GM23248 (cell line): Measurements from ENCODE around the gene RABL6. TPM values are rescaled to one million over a fixed set of nuclear protein-coding genes. Genes with fewer than 3 reads are reported as not detected.

Source experiments
- DNase-seq: peaks from one replicate; pipeline ENCODE4 v3.0.0-alpha.2; 2015
- H2AFZ ChIP-seq: fragments of 200-600 bp; sonication (generic); 2 replicates; pipeline ENCODE4 v1.6.1; 2016; ENCODE audit warnings: antibody characterized with exemption
- H3F3A ChIP-seq: fragments of 200-600 bp; sonication (generic); 2 replicates; pipeline ENCODE4 v1.6.1; 2016; ENCODE audit warnings: mild to moderate bottlenecking, antibody characterized with exemption, mixed run types; ENCODE audit not compliant: insufficient read depth
- H3K27ac ChIP-seq: fragments of 200-600 bp; sonication (generic); 2 replicates; pipeline ENCODE4 v1.5.1; 2016; ENCODE audit warnings: mild to moderate bottlenecking
- H3K27me3 ChIP-seq: fragments of 200-600 bp; sonication (generic); replicated peaks from 2 replicates; pipeline ENCODE4 v1.6.1; 2016; ENCODE audit warnings: mild to moderate bottlenecking; ENCODE audit not compliant: insufficient read depth
- H3K36me3 ChIP-seq: fragments of 200-600 bp; sonication (generic); 2 replicates; pipeline ENCODE4 v1.6.1; 2016; ENCODE audit warnings: low read depth, mild to moderate bottlenecking
- H3K4me1 ChIP-seq: fragments of 200-600 bp; sonication (generic); 2 replicates; pipeline ENCODE4 v1.6.1; 2016; ENCODE audit warnings: mild to moderate bottlenecking; ENCODE audit not compliant: insufficient read depth
- H3K4me2 ChIP-seq: fragments of 200-600 bp; sonication (generic); one replicate; pipeline ENCODE4 v1.6.1; 2016; ENCODE audit warnings: mild to moderate bottlenecking; ENCODE audit not compliant: unreplicated experiment
- H3K4me3 ChIP-seq: fragments of 200-600 bp; sonication (generic); 2 replicates; pipeline ENCODE4 v1.5.1; 2016; ENCODE audit warnings: mild to moderate bottlenecking
- H3K79me2 ChIP-seq: fragments of 200-600 bp; sonication (generic); 2 replicates; pipeline ENCODE4 v1.6.1; 2016; ENCODE audit warnings: mild to moderate bottlenecking; ENCODE audit not compliant: insufficient read depth
- H3K9ac ChIP-seq: fragments of 200-600 bp; sonication (generic); 2 replicates; pipeline ENCODE4 v1.6.1; 2016; ENCODE audit warnings: mild to moderate bottlenecking
- H3K9me2 ChIP-seq: fragments of 200-600 bp; sonication (generic); 2 replicates; pipeline ENCODE4 v1.6.1; 2016; ENCODE audit warnings: mixed run types, mild to moderate bottlenecking, moderate library complexity; ENCODE audit not compliant: insufficient read depth
- H3K9me3 ChIP-seq: fragments of 200-600 bp; sonication (generic); one replicate; pipeline ENCODE4 v1.6.1; 2017; ENCODE audit warnings: low read depth
- H4K20me1 ChIP-seq: fragments of 200-600 bp; sonication (generic); 2 replicates; pipeline ENCODE4 v1.6.0; 2016; ENCODE audit not compliant: insufficient read depth
- EZH2 ChIP-seq: fragments of 200-600 bp; sonication (generic); IDR thresholded peaks from 2 replicates; pipeline ENCODE4 v1.6.1; 2018; ENCODE audit warnings: antibody characterized with exemption, mild to moderate bottlenecking; ENCODE audit not compliant: insufficient read depth, poor library complexity, severe bottlenecking
- EZH2phosphoT487 ChIP-seq: fragments of 200-600 bp; sonication (generic); IDR thresholded peaks from 2 replicates; pipeline ENCODE4 v1.6.1; 2018; ENCODE audit warnings: antibody characterized with exemption, moderate library complexity, mild to moderate bottlenecking, low read depth; ENCODE audit not compliant: insufficient read depth
- WGBS, 2 experiments: methylation state at CpG; one replicate each; pipeline ENCODE4 v1.1.6; 2015 to 2017; ENCODE audit warnings: low lambda C conversion rate in 2 of 2, low coverage in 1 of 2; ENCODE audit errors: missing lambda C conversion rate in 2 of 2; 5-methylcytosine and 5-hydroxymethylcytosine counted together
- in situ Hi-C: fragments of 300-500 bp; cut with MboI; formaldehyde crosslinking; loops from 2 replicates; pipeline ENCODE4 v1.15.0; 2020
- polyA plus RNA-seq: library from polyadenylated mRNA; unstranded; fragments of >200 nt; fragmentation: Nextera tagmentation; extraction: Ambion mirVana; gene quantifications from 2 replicates; pipeline ENCODE4 v1.2.1, GENCODE V29; 2016
- total RNA-seq: library from RNA; depleted of rRNA; stranded (reverse); fragments of >200 nt; shearing (Covaris generic); gene quantifications from 2 replicates; pipeline ENCODE4 v1.2.3, GENCODE V29; 2014

The RABL6 gene
- total and polyA plus RNA-seq, 2 experiments from 2014 or later = 22.0 to 81.1 TPM

DNA sequence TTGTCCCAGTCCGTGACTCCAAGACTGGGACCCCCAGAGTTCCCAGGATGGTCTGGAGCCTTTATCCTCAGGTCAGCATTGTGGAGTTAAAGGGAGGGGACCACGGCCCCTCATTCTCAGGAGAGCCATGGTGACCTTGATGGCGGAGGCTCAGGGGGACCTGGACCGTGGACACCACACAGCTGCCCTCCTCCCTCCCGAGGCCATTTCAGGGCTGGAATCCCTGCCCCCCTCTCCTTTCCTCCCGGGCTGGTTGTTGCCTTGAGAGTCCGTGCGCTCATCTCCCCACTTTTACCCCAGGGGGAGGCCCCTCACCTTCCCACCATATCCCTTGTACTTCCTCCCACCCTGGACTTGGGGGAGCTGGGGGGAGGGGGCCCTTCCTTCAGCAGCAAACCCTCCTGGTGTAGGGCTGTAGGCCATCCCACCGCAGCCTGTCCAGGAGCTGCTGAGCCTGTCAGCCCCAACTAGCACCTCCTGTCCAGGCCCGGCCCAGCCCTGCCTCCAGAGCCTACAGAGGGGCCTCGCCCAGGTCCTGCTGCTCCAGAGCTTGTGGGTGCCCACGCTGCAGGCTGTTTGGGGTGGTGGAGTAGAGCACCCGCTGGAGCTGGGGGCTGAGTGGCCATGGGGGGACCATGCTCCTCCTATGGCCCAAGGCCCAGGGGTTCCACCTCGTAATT lies 20.2 kb downstream of the RABL6 start:
- Histone ChIP-seq H2AFZ (no peak overlapping the region), H3K4me1 (no peaks in the 10 kb centered on the region), H3K36me3 (no peaks in the 10 kb centered on the region), H3K9me3 (no peaks in the 10 kb centered on the region), H3K27ac (no peak overlapping the region), H3K9ac (no peak overlapping the region), H3K9me2 (no peaks in the 10 kb centered on the region), H3K4me3 (no peak overlapping the region), H3F3A (no peaks in the 10 kb centered on the region), H4K20me1 (no peaks in the 10 kb centered on the region), H3K79me2 (no peaks in the 10 kb centered on the region), H3K4me2 (no peak overlapping the region), H3K27me3 (no peaks in the 10 kb centered on the region)
- TF ChIP-seq EZH2phosphoT487 (no peak), EZH2 (no peak)
- WGBS, 2 experiments = 95 to 97% methylated on average over 12 to 14 of the region's 14 CpGs
- DNase-seq = no peak
- in situ Hi-C loops = no loop called here

DNA sequence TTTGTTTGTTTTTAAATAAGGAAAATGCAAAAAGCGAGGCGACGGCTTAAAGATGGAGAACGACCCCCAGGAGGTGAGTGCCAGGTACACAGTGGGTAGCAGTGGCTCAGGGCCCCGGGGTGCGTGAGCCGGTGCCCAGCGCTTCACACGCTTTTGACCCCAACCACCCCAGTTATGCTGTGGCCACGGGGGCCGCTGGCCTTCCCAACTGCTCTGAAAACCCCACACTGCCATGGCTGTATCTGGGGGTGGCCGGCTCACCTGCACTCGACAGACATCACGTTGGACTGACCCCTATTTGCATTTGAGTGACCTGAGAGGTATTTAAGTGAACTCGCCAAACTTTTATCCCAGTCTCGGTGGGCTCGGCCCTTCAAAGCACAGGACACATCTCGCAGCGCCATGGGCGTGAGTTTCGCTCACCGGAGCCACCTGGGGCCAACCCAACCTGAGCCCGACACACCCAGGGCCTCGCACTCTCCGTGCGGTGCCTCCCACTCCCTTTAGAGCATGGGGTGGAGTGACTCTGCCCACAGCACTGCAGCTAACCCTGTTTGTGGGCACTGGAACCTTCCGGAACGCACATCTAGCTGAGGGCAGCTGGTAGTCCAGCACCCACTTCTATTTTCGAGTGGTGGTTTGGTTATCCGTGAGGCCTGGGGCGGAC lies 20.9 kb downstream of the RABL6 start:
- 92 to 94% methylated on average over 31 of the region's 31 CpGs for WGBS, 2 experiments
- no peak overlapping the region for H2AFZ ChIP-seq
- DNase-seq = no peak
- H3K27ac ChIP-seq = no peak overlapping the region
- H3K36me3 ChIP-seq = no peaks in the 10 kb centered on the region
- no peaks in the 10 kb centered on the region for H3K27me3 ChIP-seq
- H3K9me2 ChIP-seq = no peaks in the 10 kb centered on the region
- no peaks in the 10 kb centered on the region for H3K9me3 ChIP-seq
- no peaks in the 10 kb centered on the region for H3K4me1 ChIP-seq
- TF ChIP-seq EZH2phosphoT487 (no peak), EZH2 (no peak)
- in situ Hi-C loops = no loop called here
- H4K20me1 ChIP-seq = no peaks in the 10 kb centered on the region
- no peak overlapping the region for H3K9ac ChIP-seq
- H3K4me2 ChIP-seq = no peak overlapping the region
- H3F3A ChIP-seq = no peaks in the 10 kb centered on the region
- no peak overlapping the region for H3K4me3 ChIP-seq
- no peaks in the 10 kb centered on the region for H3K79me2 ChIP-seq

DNA sequence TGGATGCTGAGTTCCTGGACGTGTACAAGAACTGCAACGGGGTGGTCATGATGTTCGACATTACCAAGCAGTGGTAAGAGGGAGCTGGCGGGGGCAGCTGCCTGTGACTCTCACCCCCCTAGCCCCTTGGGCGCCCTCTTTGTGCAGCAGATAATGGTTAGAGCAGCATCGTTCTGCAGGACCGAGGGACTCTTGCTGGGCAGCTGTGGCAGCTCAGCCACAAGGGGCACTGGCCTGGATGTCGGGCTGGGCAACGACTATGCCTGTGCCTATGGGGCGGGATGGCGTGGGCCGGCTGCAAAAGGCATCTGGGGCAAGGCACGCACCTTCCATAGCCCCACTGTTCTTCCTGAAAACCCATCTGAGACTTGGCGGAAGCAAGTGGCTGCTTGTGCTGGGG lies 21.7 kb downstream of the RABL6 start:
- no peak overlapping the region for H2AFZ ChIP-seq
- no peaks in the 10 kb centered on the region for H4K20me1 ChIP-seq
- no peak overlapping the region for H3K9ac ChIP-seq
- H3K27ac ChIP-seq = no peak overlapping the region
- 89 to 91% methylated on average over 14 of the region's 14 CpGs for WGBS, 2 experiments
- no peak for DNase-seq
- no peaks in the 10 kb centered on the region for H3K9me3 ChIP-seq
- in situ Hi-C loops = no loop called here
- no peak for TF ChIP-seq EZH2
- no peak for TF ChIP-seq EZH2phosphoT487
- H3K4me2 ChIP-seq = no peak overlapping the region
- H3F3A ChIP-seq = no peaks in the 10 kb centered on the region
- no peaks in the 10 kb centered on the region for H3K36me3 ChIP-seq
- H3K79me2 ChIP-seq = no peaks in the 10 kb centered on the region
- no peaks in the 10 kb centered on the region for H3K27me3 ChIP-seq
- no peaks in the 10 kb centered on the region for H3K9me2 ChIP-seq
- no peaks in the 10 kb centered on the region for H3K4me1 ChIP-seq
- H3K4me3 ChIP-seq = no peak overlapping the region

DNA sequence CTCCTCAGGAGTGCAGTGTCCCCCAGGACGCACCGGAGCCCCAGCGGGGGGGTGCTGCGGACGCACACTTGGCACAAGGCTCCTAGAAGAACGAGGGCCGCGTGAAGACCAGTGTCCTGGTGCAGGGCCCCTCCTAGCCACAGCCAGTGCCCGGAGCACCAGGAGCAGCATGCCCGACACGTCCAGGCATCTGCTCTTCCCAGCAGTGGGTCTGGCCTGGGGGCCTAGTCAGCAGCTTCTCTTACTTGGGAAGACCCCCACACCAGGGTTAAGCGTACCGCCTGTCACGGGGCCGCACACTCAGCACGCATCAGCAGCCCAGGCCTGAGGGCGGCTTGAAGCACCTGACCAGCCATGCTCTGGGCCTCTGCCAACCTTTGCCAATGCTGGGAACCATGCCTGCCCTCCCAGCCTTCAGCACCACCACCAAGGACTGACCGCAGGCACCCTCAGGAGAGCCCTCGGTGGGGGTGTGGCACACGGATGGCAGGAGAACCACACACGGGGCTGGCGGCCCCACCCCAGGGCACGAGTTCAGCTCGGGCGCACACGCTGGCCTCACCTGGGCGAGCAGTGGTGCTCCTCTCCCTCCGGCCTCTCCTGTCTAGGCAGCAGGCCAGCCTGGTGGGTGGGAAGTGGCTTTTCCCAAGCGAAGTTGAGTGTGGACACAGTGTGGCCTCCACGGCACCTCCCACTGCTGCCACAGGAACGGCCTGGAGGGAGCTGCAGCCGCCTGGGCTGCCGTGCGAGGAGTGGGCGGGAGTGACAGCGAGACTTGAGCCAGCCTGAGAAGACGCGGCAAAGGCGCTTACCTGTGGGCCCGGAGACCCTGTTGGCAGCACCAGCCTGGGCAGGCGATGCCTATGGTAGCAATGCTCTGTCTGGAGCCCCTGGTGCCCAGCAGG lies 22.5 kb downstream of the RABL6 start:
- TF ChIP-seq EZH2phosphoT487 = no peak
- TF ChIP-seq EZH2 = no peak
- Histone ChIP-seq H3K4me2 (no peak overlapping the region), H3K79me2 (no peaks in the 10 kb centered on the region), H3K27ac (no peak overlapping the region), H3K4me3 (no peak overlapping the region), H3K36me3 (no peaks in the 10 kb centered on the region), H3K9me2 (no peaks in the 10 kb centered on the region), H3K4me1 (no peaks in the 10 kb centered on the region), H3F3A (no peaks in the 10 kb centered on the region), H4K20me1 (no peaks in the 10 kb centered on the region), H3K9me3 (no peaks in the 10 kb centered on the region), H2AFZ (no peak overlapping the region), H3K27me3 (no peaks in the 10 kb centered on the region), H3K9ac (no peak overlapping the region)
- 91 to 95% methylated on average over 41 of the region's 41 CpGs for WGBS, 2 experiments
- no peak for DNase-seq
- in situ Hi-C loops = no loop called here
